ENCODE results near the gene SPINDOC. TPM values are rescaled to one million over a fixed set of nuclear protein-coding genes. Genes with fewer than 3 reads are reported as not detected.
A peak's percentile ranks its signal among the peaks of the same experiment; 100 is the strongest.

Gene SPINDOC
- total and polyA plus RNA-seq, 9 of the 15 experiments (the other 6 are each of a cell fraction or from before 2014, with no cell fraction given), result 0.70 to 36.3 (median 19.6) TPM

DNA sequence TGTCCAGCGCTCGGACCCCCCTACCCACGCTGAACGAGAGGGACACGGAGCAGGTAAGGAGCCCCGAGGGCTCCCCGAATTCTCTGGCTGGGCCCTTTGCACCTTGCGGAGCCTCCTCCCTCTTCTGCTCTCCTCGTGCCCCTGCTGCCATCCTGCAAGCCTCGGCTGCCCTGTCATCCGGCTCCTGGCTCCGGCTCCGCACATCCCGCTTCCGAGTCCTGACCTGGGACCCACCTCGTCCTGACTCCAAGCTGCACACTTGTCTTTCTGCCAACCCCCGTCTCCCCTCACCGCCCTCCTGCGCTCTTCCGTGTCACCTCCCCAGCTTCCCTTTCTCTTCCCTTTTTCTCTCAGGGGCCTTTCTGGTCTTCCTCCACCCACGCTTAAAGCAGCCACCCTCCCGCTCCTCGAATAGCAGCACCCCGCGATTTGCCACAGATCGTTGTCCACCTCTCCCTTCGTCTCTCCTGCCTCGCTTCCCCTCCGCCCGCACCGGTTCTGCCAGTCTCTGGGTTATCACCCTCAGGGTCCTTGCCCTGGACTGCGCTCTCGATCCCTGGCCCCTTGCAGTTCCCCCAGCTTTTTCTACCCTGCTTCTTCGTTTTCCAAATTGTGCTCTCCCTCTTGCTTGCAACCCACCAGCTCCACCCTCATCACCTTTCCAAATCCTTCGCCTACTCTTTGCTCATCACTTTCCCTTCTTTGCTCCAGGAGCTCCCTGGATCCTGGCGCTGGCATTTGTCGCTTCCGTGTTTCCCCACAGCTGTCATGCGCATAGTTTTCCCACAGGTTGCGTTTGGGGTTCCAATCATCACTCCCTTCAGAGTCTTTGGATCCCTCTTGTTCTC, 26.5 kb downstream of the SPINDOC start (continued):
- TF ChIP-seq, protein P1, sequence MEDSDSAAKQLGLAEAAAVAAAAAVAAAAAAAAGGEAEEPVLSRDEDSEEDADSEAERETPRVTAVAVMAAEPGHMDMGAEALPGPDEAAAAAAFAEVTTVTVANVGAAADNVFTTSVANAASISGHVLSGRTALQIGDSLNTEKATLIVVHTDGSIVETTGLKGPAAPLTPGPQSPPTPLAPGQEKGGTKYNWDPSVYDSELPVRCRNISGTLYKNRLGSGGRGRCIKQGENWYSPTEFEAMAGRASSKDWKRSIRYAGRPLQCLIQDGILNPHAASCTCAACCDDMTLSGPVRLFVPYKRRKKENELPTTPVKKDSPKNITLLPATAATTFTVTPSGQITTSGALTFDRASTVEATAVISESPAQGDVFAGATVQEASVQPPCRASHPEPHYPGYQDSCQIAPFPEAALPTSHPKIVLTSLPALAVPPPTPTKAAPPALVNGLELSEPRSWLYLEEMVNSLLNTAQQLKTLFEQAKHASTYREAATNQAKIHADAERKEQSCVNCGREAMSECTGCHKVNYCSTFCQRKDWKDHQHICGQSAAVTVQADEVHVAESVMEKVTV (CRISPR knock-in tag; IDR thresholded peaks at IDR 0.05), result no peak
- TF ChIP-seq HMG20A (CRISPR knock-in tag; conservative IDR thresholded peaks at IDR 0.05), result no peak
- TF ChIP-seq CBFA2T2 (conservative IDR thresholded peaks at IDR 0.05), result no peak
- TF ChIP-seq, protein P2, sequence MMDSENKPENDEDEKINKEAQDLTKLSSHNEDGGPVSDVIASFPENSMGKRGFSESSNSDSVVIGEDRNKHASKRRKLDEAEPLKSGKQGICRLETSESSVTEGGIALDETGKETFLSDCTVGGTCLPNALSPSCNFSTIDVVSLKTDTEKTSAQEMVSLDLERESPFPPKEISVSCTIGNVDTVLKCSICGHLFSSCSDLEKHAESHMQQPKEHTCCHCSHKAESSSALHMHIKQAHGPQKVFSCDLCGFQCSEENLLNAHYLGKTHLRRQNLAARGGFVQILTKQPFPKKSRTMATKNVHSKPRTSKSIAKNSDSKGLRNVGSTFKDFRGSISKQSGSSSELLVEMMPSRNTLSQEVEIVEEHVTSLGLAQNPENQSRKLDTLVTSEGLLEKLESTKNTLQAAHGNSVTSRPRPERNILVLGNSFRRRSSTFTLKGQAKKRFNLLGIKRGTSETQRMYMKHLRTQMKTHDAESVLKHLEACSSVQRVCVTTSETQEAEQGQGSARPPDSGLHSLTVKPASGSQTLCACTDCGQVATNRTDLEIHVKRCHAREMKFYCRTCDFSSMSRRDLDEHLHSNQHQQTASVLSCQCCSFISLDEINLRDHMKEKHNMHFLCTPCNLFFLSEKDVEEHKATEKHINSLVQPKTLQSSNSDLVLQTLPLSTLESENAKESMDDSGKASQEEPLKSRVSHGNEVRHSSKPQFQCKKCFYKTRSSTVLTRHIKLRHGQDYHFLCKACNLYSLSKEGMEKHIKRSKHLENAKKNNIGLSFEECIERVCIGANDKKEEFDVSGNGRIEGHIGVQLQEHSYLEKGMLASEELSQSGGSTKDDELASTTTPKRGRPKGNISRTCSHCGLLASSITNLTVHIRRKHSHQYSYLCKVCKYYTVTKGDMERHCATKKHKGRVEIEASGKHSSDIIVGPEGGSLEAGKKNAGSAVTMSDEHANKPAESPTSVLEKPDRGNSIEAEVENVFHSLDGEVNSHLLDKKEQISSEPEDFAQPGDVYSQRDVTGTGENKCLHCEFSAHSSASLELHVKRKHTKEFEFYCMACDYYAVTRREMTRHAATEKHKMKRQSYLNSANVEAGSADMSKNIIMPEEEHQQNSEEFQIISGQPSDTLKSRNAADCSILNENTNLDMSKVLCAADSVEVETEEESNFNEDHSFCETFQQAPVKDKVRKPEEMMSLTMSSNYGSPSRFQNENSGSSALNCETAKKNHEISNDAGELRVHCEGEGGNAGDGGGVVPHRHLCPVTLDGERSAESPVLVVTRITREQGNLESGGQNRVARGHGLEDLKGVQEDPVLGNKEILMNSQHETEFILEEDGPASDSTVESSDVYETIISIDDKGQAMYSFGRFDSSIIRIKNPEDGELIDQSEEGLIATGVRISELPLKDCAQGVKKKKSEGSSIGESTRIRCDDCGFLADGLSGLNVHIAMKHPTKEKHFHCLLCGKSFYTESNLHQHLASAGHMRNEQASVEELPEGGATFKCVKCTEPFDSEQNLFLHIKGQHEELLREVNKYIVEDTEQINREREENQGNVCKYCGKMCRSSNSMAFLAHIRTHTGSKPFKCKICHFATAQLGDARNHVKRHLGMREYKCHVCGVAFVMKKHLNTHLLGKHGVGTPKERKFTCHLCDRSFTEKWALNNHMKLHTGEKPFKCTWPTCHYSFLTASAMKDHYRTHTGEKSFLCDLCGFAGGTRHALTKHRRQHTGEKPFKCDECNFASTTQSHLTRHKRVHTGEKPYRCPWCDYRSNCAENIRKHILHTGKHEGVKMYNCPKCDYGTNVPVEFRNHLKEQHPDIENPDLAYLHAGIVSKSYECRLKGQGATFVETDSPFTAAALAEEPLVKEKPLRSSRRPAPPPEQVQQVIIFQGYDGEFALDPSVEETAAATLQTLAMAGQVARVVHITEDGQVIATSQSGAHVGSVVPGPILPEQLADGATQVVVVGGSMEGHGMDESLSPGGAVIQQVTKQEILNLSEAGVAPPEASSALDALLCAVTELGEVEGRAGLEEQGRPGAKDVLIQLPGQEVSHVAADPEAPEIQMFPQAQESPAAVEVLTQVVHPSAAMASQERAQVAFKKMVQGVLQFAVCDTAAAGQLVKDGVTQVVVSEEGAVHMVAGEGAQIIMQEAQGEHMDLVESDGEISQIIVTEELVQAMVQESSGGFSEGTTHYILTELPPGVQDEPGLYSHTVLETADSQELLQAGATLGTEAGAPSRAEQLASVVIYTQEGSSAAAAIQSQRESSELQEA (IDR thresholded peaks at IDR 0.05; ENCODE audit: low read depth), result no peak
- no peak for TF ChIP-seq E2F4 (CRISPR knock-in tag; IDR thresholded peaks at IDR 0.05; ENCODE audit: low read depth)
- peak; percentile 93 for TF ChIP-seq CHD1 (IDR thresholded peaks at IDR 0.05; ENCODE audit: low read length)
- 0 out of 2 replicates have a peak, but pooled peaks have one; percentile 50 for TF ChIP-seq HBP1 (CRISPR knock-in tag; IDR thresholded peaks at IDR 0.05)
- TF ChIP-seq KDM4B (IDR thresholded peaks at IDR 0.05; ENCODE audit: borderline replicate concordance in 2 of 2, low read depth in 1 of 2), result no peak
- TF ChIP-seq TAL1 (IDR thresholded peaks at IDR 0.05), result no peak
- TF ChIP-seq OTX1 (CRISPR knock-in tag; IDR thresholded peaks at IDR 0.05), result 0 out of 2 replicates have a peak, but pooled peaks have one; percentile 35
- TF ChIP-seq ZNF253 (CRISPR knock-in tag; conservative IDR thresholded peaks at IDR 0.05), result no peak
- TF ChIP-seq RAD51 (IDR thresholded peaks at IDR 0.05; ENCODE audit: borderline replicate concordance, low read depth), result no peak
- TF ChIP-seq POLR3G (IDR thresholded peaks at IDR 0.05; ENCODE audit: extremely low read depth, insufficient read length, insufficient replicate concordance), result no peak
- TF ChIP-seq PTRF (tag; IDR thresholded peaks at IDR 0.05), result no peak
- no peak for TF ChIP-seq FOXJ3 (CRISPR knock-in tag; IDR thresholded peaks at IDR 0.05)

Measured in K562 (cell line).